K562 (cell line): ENCODE measurements around the gene GUCA1A. TPM values are rescaled to one million over a fixed set of nuclear protein-coding genes. Genes with fewer than 3 reads are reported as not detected.
A peak's percentile ranks its signal among the peaks of the same experiment; 100 is the strongest.
"Not testable (repeated sequence)": the region's sequence is repeated elsewhere in the genome, so short reads cannot be mapped to it uniquely, and the experiment has no call there.

Experiments used
- ATAC-seq: fragments of 200-7000 bp; cut with Tn5 transposase; 3 replicates; pipeline ENCODE4 v1.9.1; 2020; ENCODE audit warnings: moderate library complexity
- BruUV-seq: library from RNA; stranded (reverse); fragments of 400-500 nt; replicated peaks from 2 replicates; lab custom pipeline; 2021; lab: Mats Ljungman, UMichigan
- CTCF ChIA-PET: fragments of 300-600 bp; formaldehyde crosslinking; extraction: SDS; loops from one replicate; lab custom pipeline; 2021; ENCODE audit warnings: low intra/inter-chr PET ratio; lab: Yijun Ruan, JAX
- POLR2A ChIA-PET: fragments of 300-600, 350-650 bp; sonication (Branson Sonifier 250); formaldehyde crosslinking; extraction: SDS; loops from one replicate; lab custom pipeline; 2021; ENCODE audit warnings: antibody characterized with exemption, inconsistent platforms; lab: Yijun Ruan, JAX
- DNase-seq, 4 experiments: peaks; one replicate each; pipeline versions ENCODE4 v3.0.0 to v3.0.0-alpha.2; 2011 to 2018; ENCODE audit warnings: low spot score in 3 of 4, mixed read lengths in 3 of 4; ENCODE audit errors: extremely low read depth in 1 of 4
- FAIRE-seq: peaks from 2 replicates; lab custom pipeline; 2011; peaks lifted over from hg19 to GRCh38; lab: Jason Lieb, UNC
- H2AFZ ChIP-seq: 2 replicates; pipeline ENCODE4 v1.6.0; 2011; ENCODE audit warnings: low read depth, low read length, control low read depth, inconsistent platforms
- H3K27ac ChIP-seq: fragments of 200-600 bp; 3 replicates; pipeline ENCODE4 v1.8.0; 2011; ENCODE audit warnings: low read depth, mild to moderate bottlenecking, control low read depth, inconsistent platforms, low read length, moderate library complexity, mixed read lengths; ENCODE audit errors: extremely low read depth
- H3K27me3 ChIP-seq, 2 experiments: fragments of 300-600 bp in 1 of 2; 2 replicates in 1 of 2; 3 replicates in 1 of 2; pipeline versions ENCODE4 v1.6.0 to v1.8.0; 2011; ENCODE audit warnings: inconsistent platforms in 2 of 2, low read length in 2 of 2, mild to moderate bottlenecking in 1 of 2, mixed read lengths in 1 of 2, moderate library complexity in 1 of 2; ENCODE audit not compliant: control insufficient read depth in 2 of 2, insufficient read depth in 2 of 2
- H3K36me3 ChIP-seq: fragments of 300-600 bp; 3 replicates; pipeline ENCODE4 v1.8.0; 2011; ENCODE audit warnings: mild to moderate bottlenecking, low read length, inconsistent platforms; ENCODE audit not compliant: control insufficient read depth, insufficient read depth
- H3K4me1 ChIP-seq, 2 experiments: fragments of 200-600 bp in 1 of 2; replicated peaks in 1 of 2; 2 replicates in 1 of 2; 3 replicates in 1 of 2; pipeline versions ENCODE4 v1.5.1 to v1.8.0; 2011; ENCODE audit warnings: inconsistent platforms in 2 of 2, low read length in 2 of 2, mild to moderate bottlenecking in 1 of 2, mixed read lengths in 1 of 2, moderate library complexity in 1 of 2; ENCODE audit not compliant: control insufficient read depth in 2 of 2, insufficient read depth in 2 of 2
- H3K4me2 ChIP-seq: 2 replicates; pipeline ENCODE4 v1.6.1; 2011; ENCODE audit warnings: low read length, control low read depth, inconsistent platforms, mixed read lengths; ENCODE audit not compliant: insufficient read depth
- H3K4me3 ChIP-seq: fragments of 200-600 bp; sonication (generic), shearing (Covaris generic); 2 replicates; pipeline ENCODE4 v1.5.1; 2016; ENCODE audit warnings: control low read depth, inconsistent platforms
- H3K79me2 ChIP-seq: fragments of 200-600 bp; 3 replicates; pipeline ENCODE4 v1.8.0; 2011; ENCODE audit warnings: low read length, inconsistent platforms; ENCODE audit not compliant: control insufficient read depth, insufficient read depth
- H3K9ac ChIP-seq, 2 experiments: 2 replicates each; pipeline versions ENCODE4 v1.6.0 to v1.6.1; 2011; ENCODE audit warnings: low read depth in 2 of 2, low read length in 2 of 2, control low read depth in 1 of 2, inconsistent platforms in 1 of 2, mild to moderate bottlenecking in 1 of 2, mixed read lengths in 1 of 2; ENCODE audit not compliant: insufficient read depth in 1 of 2
- H3K9me1 ChIP-seq: one replicate; pipeline ENCODE4 v1.6.0; 2011; ENCODE audit warnings: inconsistent platforms, mild to moderate bottlenecking, low read length, moderate library complexity; ENCODE audit not compliant: control insufficient read depth, insufficient read depth
- H3K9me3 ChIP-seq: replicated peaks from 2 replicates; pipeline ENCODE4 v1.5.1; 2011; ENCODE audit warnings: low read depth, low read length, inconsistent platforms; ENCODE audit not compliant: control insufficient read depth, insufficient read depth
- H4K20me1 ChIP-seq: replicated peaks from 2 replicates; pipeline ENCODE4 v1.6.1; 2011; ENCODE audit warnings: low read length, inconsistent platforms, mixed read lengths; ENCODE audit not compliant: control insufficient read depth, insufficient read depth
- CSDE1 ChIP-seq, 2 experiments: fragments of 450-650 bp; IDR thresholded peaks; 2 replicates each; pipeline ENCODE4 v1.6.1; 2016; ENCODE audit warnings: mild to moderate bottlenecking in 1 of 2
- FOXJ3 ChIP-seq: sonication (generic); formaldehyde crosslinking; IDR thresholded peaks from 2 replicates; pipeline ENCODE4 v1.4.0; 2020; ENCODE audit warnings: mild to moderate bottlenecking, missing genetic modification reagents
- ILF3 ChIP-seq: fragments of 450-650 bp; IDR thresholded peaks from 2 replicates; pipeline ENCODE4 v1.6.1; 2018; ENCODE audit warnings: antibody characterized with exemption, mild to moderate bottlenecking, moderate library complexity, borderline replicate concordance
- LCOR ChIP-seq: sonication (generic); formaldehyde crosslinking; IDR thresholded peaks from 2 replicates; pipeline ENCODE4 v1.8.0; 2022; ENCODE audit warnings: mild to moderate bottlenecking, missing genetic modification reagents
- MEIS2 ChIP-seq: fragments of 450-650 bp; IDR thresholded peaks from 2 replicates; pipeline ENCODE4 v1.6.1; 2014; ENCODE audit warnings: mild to moderate bottlenecking; ENCODE audit not compliant: partially characterized antibody
- ZNF512 ChIP-seq: IDR thresholded peaks from 2 replicates; pipeline ENCODE4 v1.6.1; 2016; ENCODE audit warnings: missing genetic modification characterization, missing compliant biosample characterization
- WGBS: fragments of 100-300 bp; shearing (Covaris generic); methylation state at CpG from one replicate; pipeline ENCODE4 v1.1.6; 2016; ENCODE audit warnings: low coverage, mixed read lengths; ENCODE audit not compliant: insufficient coverage; ENCODE audit errors: missing lambda C conversion rate; 5-methylcytosine and 5-hydroxymethylcytosine counted together
- in situ Hi-C: fragments of 300-500 bp; cut with MboI; formaldehyde crosslinking; loops from 4 replicates; pipeline ENCODE4 v1.15.0; 2018; ENCODE audit warnings: inconsistent platforms, mixed read lengths
- intact Hi-C: fragments of 100-400 bp; cut with micrococcal nuclease; formaldehyde crosslinking; loops from 2 replicates; pipeline ENCODE4 v1.14.2; 2022
- polyA plus RNA-seq, 8 experiments: library from polyadenylated mRNA; depleted of rRNA in 4 of 8; stranded (reverse) in 5 of 8; unstranded in 3 of 8; fragments of >200 nt; fragmentation: Nextera tagmentation in 2 of 8; fragmentation: Illumina TruSeq in 1 of 8; extraction: Ambion mirVana in 2 of 8; extraction: Trizol in 1 of 8; gene quantifications; 2 replicates each; pipeline versions ENCODE4 v1.2.1 to v1.2.3, GENCODE V29; 2011 to 2014; ENCODE audit warnings: inconsistent platforms in 1 of 8, missing spikeins in 1 of 8
- total RNA-seq, 7 experiments: library from RNA; depleted of rRNA in 6 of 7; stranded (reverse); fragments of >200 nt in 6 of 7; fragmentation: Illumina TruSeq in 2 of 7; extraction: Trizol in 2 of 7; gene quantifications; 2 replicates each; pipeline versions ENCODE4 v1.2.1 to v1.2.3, GENCODE V29; 2011 to 2021; ENCODE audit warnings: low replicate concordance in 1 of 7

GUCA1A gene
- total and polyA plus RNA-seq, 9 of the 15 experiments (the other 6 are each of a cell fraction or from before 2014, with no cell fraction given): not detected

GRCh38 chr6:42207559-42207958 is 34.4 kb downstream of the GUCA1A start:
- CTCF ChIA-PET, H3K27ac ChIP-seq, H3K9me1 ChIP-seq, FAIRE-seq, in situ Hi-C loops, H3K4me2 ChIP-seq, H3K9ac ChIP-seq, ATAC-seq, H3K9me3 ChIP-seq, H4K20me1 ChIP-seq, H3K4me1 ChIP-seq, H3K4me3 ChIP-seq, H3K27me3 ChIP-seq, intact Hi-C loops, DNase-seq, H2AFZ ChIP-seq, H3K79me2 ChIP-seq: not testable (repeated sequence)
- peaks cover 81% of the 10 kb centered on the region for H3K36me3 ChIP-seq
- WGBS: 64% methylated on average over 2 of the region's 2 CpGs
- POLR2A ChIA-PET: interaction anchor here (0.6 kb wide), 1 partner anchor 242 kb away, joined by 3 read pairs; no protein-coding TSS in a partner anchor
- TSS peak; percentile 33 for BruUV-seq

- DNase-seq: no peak
- FAIRE-seq: no peak
- intact Hi-C loops (loop anchor here (10.0 kb wide), 1 partner anchor 106 kb away; no protein-coding TSS in a partner anchor), in situ Hi-C loops (no loop called here)
- Histone ChIP-seq H3K36me3 (peaks cover 88% of the 10 kb centered on the region), H3K9ac (no peak overlapping the region), H3K4me3 (no peak overlapping the region), H3K79me2 (peaks cover 25% of the 10 kb centered on the region), H3K4me2 (no peak overlapping the region), H3K27me3 (no peaks in the 10 kb centered on the region), H2AFZ (no peak overlapping the region), H3K9me1 (no peaks in the 10 kb centered on the region), H3K27ac (no peak overlapping the region), H4K20me1 (no peaks in the 10 kb centered on the region), H3K9me3 (no peaks in the 10 kb centered on the region), H3K4me1 (peaks cover 3 to 7% of the 10 kb centered on the region in 2 experiments; a peak in 3 of 5 replicates)
- TF ChIP-seq ZNF512 (tag) (no peak), CSDE1 (IDR thresholded peaks at IDR 0.05) (no peak), MEIS2 (no peak), ILF3 (no peak), FOXJ3 (CRISPR knock-in tag) (no peak), LCOR (CRISPR knock-in tag) (no peak)
- WGBS: no CpG with 5 or more reads among the region's 1 CpG
- POLR2A ChIA-PET: no interaction called here
- BruUV-seq: no TSS peak
- ATAC-seq: no peak
- CTCF ChIA-PET: no interaction called here
These were observed 37.4 kb downstream of the GUCA1A start for GRCh38 chr6:42210551-42210950.
